ENCODE results near the gene PAK2. TPM values are rescaled to one million over a fixed set of nuclear protein-coding genes. Genes with fewer than 3 reads are reported as not detected.

Gene PAK2
- polyA plus RNA-seq: 46.2 TPM
- long read RNA-seq, donor 1, full-length matches to known transcripts: 2 of 2 reads
- long read RNA-seq, donor 1, partial matches to known transcripts: 0 of 2 reads
- long read RNA-seq, donor 1, other reads (novel, unspliced or antisense): 0 of 2 reads
- long read RNA-seq, donor 2, full-length matches to known transcripts: 11 of 30 reads
- long read RNA-seq, donor 2, partial matches to known transcripts: 19 of 30 reads
- long read RNA-seq, donor 2, other reads (novel, unspliced or antisense): 0 of 30 reads
- long read RNA-seq, donor 3: 0 reads
- long read RNA-seq, donor 4: 0 reads
- long read RNA-seq, donor 5, full-length matches to known transcripts: 3 of 3 reads
- long read RNA-seq, donor 5, partial matches to known transcripts: 0 of 3 reads
- long read RNA-seq, donor 5, other reads (novel, unspliced or antisense): 0 of 3 reads
- long read RNA-seq, donor 6, full-length matches to known transcripts: 11 of 93 reads
- long read RNA-seq, donor 6, partial matches to known transcripts: 82 of 93 reads
- long read RNA-seq, donor 6, other reads (novel, unspliced or antisense): 0 of 93 reads
- long read RNA-seq, donor 7, full-length matches to known transcripts: 4 of 4 reads
- long read RNA-seq, donor 7, partial matches to known transcripts: 0 of 4 reads
- long read RNA-seq, donor 7, other reads (novel, unspliced or antisense): 0 of 4 reads
- long read RNA-seq, donor 8, full-length matches to known transcripts: 4 of 17 reads
- long read RNA-seq, donor 8, partial matches to known transcripts: 13 of 17 reads
- long read RNA-seq, donor 8, other reads (novel, unspliced or antisense): 0 of 17 reads
- long read RNA-seq, donor 9, full-length matches to known transcripts: 4 of 4 reads
- long read RNA-seq, donor 9, partial matches to known transcripts: 0 of 4 reads
- long read RNA-seq, donor 9, other reads (novel, unspliced or antisense): 0 of 4 reads
- long read RNA-seq, donor 10, full-length matches to known transcripts: 11 of 11 reads
- long read RNA-seq, donor 10, partial matches to known transcripts: 0 of 11 reads
- long read RNA-seq, donor 10, other reads (novel, unspliced or antisense): 0 of 11 reads
- long read RNA-seq, donor 11, full-length matches to known transcripts: 7 of 7 reads
- long read RNA-seq, donor 11, partial matches to known transcripts: 0 of 7 reads
- long read RNA-seq, donor 11, other reads (novel, unspliced or antisense): 0 of 7 reads

GRCh38 chr3:196739671-196740480 lies at the start of gene PAK2:
Gene PAK2, plus strand, starts transcription at chr3:196739857. Its CDS starts 42,790 bp downstream, at chr3:196782647.
- H3K27me3 ChIP-seq (ENCODE audit: control insufficient read depth, insufficient read depth, low read length): no peaks in the 10 kb centered on the region
- H3K36me3 ChIP-seq (ENCODE audit: control insufficient read depth, insufficient read depth, low read length): no peaks in the 10 kb centered on the region
- H3K4me1 ChIP-seq (ENCODE audit: control insufficient read depth, insufficient read depth, low read length): peaks cover 7% of the 10 kb centered on the region
- peak within 1 kb of the TSS; percentile 76 for H3K27ac ChIP-seq (ENCODE audit: low read length)
- peak within 1 kb of the TSS; percentile 51 for H3K4me3 ChIP-seq (ENCODE audit: low read length)
- peak; percentile 85 to 93 for DNase-seq
- H3K9me3 ChIP-seq (ENCODE audit: control insufficient read depth, low read depth, low read length): peaks cover 5% of the 10 kb centered on the region
- WGBS (ENCODE audit: insufficient coverage, low lambda C conversion rate): no CpG with 5 or more reads among the region's 86 CpGs

GRCh38 chr3:196689941-196690660 lies 49.6 kb upstream of the PAK2 start:
- WGBS (ENCODE audit: insufficient coverage, low lambda C conversion rate): no CpG with 5 or more reads among the region's 17 CpGs
- DNase-seq: no peak
- Histone ChIP-seq H3K4me3 (ENCODE audit: low read length) (no peak overlapping the region), H3K4me1 (ENCODE audit: control insufficient read depth, insufficient read depth, low read length) (no peaks in the 10 kb centered on the region), H3K27ac (ENCODE audit: low read length) (no peak overlapping the region), H3K36me3 (ENCODE audit: control insufficient read depth, insufficient read depth, low read length) (no peaks in the 10 kb centered on the region), H3K27me3 (ENCODE audit: control insufficient read depth, insufficient read depth, low read length) (peaks cover 3% of the 10 kb centered on the region), H3K9me3 (ENCODE audit: control insufficient read depth, low read depth, low read length) (peaks cover 4% of the 10 kb centered on the region)

DNA sequence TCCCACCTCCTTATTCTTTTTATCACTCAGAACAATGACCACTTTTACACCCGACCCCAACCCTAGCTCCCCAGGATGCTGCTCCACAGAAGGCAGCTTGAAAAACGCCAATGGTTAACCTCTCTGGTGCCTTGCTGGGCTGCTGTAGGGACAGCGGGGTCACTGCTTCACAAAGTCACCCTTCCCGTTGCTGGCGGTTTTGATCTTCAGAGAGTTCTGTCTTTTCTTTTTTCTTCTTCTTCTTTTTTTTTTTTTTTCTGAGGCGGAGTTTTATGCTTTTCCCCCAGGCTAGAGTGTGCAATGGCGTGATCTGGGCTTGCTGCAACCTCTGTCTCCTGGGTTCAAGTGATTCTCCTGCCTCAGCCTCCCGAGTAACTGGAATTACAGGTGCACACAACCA lies 48.3 kb upstream of the PAK2 start:
- H3K27me3 ChIP-seq (ENCODE audit: control insufficient read depth, insufficient read depth, low read length): peaks cover 3% of the 10 kb centered on the region
- H3K36me3 ChIP-seq (ENCODE audit: control insufficient read depth, insufficient read depth, low read length): no peaks in the 10 kb centered on the region
- no CpG with 5 or more reads among the region's 8 CpGs for WGBS (ENCODE audit: insufficient coverage, low lambda C conversion rate)
- H3K27ac ChIP-seq (ENCODE audit: low read length): no peak overlapping the region
- H3K9me3 ChIP-seq (ENCODE audit: control insufficient read depth, low read depth, low read length): peaks cover 5% of the 10 kb centered on the region
- H3K4me3 ChIP-seq (ENCODE audit: low read length): no peak overlapping the region
- no peaks in the 10 kb centered on the region for H3K4me1 ChIP-seq (ENCODE audit: control insufficient read depth, insufficient read depth, low read length)
- DNase-seq: no peak

DNA sequence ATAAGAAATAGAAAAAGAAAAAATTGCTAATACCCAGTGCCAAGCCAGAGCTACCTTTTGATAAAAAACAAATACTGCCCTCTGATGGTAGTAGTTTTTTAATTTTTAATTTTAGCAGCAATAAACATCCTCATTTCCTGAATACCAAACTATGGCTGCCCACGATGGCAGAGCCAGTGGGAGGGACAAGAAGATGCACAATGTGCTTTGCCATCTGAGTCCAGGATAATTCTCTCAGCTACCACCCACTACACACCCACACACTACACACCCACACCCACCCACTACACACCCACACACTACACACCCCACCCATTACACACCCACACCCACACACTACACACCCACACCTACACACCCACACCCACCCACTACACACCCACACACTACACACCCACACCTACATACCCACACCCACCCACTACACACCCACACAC lies 45.4 kb upstream of the PAK2 start:
- WGBS (ENCODE audit: insufficient coverage, low lambda C conversion rate): no CpG with 5 or more reads among the region's 1 CpG
- peaks cover 5% of the 10 kb centered on the region for H3K9me3 ChIP-seq (ENCODE audit: control insufficient read depth, low read depth, low read length)
- H3K36me3 ChIP-seq (ENCODE audit: control insufficient read depth, insufficient read depth, low read length): no peaks in the 10 kb centered on the region
- no peak overlapping the region for H3K4me3 ChIP-seq (ENCODE audit: low read length)
- no peak for DNase-seq
- no peak overlapping the region for H3K27ac ChIP-seq (ENCODE audit: low read length)
- H3K27me3 ChIP-seq (ENCODE audit: control insufficient read depth, insufficient read depth, low read length): peaks cover 3% of the 10 kb centered on the region
- H3K4me1 ChIP-seq (ENCODE audit: control insufficient read depth, insufficient read depth, low read length): no peaks in the 10 kb centered on the region

DNA sequence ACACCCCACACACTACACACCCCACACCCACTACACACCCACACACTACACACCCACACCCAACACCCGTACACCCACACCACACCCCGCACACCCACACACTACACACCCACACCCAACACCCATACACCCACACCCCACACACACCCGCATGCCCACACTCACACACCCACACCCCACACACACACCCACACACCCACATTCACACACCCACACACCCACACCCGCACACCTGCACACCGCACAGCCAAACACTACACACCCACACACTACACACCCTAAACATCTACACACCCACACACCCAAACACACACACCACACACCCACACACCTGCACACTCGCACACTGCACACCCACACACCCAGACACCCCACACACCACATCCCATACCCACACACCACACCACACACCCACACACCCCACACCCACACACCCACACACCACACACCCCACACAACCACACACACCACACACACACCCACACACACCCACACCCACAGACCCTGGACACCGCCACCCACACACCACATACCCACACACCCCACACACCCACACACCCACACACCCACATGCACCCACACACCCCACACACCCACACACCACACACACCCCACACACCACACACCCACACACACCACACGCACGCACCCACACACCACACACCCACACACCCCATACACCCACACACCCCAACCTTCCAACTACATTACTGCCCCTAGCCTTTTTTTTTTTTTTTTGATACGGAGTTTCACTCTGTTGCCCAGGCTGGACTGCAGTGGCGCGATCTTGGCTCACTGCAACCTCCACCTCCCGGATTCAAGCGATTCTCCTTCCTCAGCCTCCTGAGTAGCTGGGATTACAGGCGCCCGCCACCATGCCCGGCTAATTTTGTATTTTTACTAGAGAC lies 44.5 kb upstream of the PAK2 start:
- H3K4me3 ChIP-seq (ENCODE audit: low read length): no peak overlapping the region
- no peaks in the 10 kb centered on the region for H3K4me1 ChIP-seq (ENCODE audit: control insufficient read depth, insufficient read depth, low read length)
- H3K36me3 ChIP-seq (ENCODE audit: control insufficient read depth, insufficient read depth, low read length): no peaks in the 10 kb centered on the region
- no peak overlapping the region for H3K27ac ChIP-seq (ENCODE audit: low read length)
- peaks cover 3% of the 10 kb centered on the region for H3K27me3 ChIP-seq (ENCODE audit: control insufficient read depth, insufficient read depth, low read length)
- DNase-seq: no peak
- H3K9me3 ChIP-seq (ENCODE audit: control insufficient read depth, low read depth, low read length): peaks cover 5% of the 10 kb centered on the region
- no CpG with 5 or more reads among the region's 17 CpGs for WGBS (ENCODE audit: insufficient coverage, low lambda C conversion rate)

GRCh38 chr3:196695849-196696226 lies 43.8 kb upstream of the PAK2 start:
- no peak for DNase-seq
- Histone ChIP-seq H3K27me3 (ENCODE audit: control insufficient read depth, insufficient read depth, low read length) (peaks cover 3% of the 10 kb centered on the region), H3K4me1 (ENCODE audit: control insufficient read depth, insufficient read depth, low read length) (no peaks in the 10 kb centered on the region), H3K27ac (ENCODE audit: low read length) (no peak overlapping the region), H3K9me3 (ENCODE audit: control insufficient read depth, low read depth, low read length) (peaks cover 5% of the 10 kb centered on the region), H3K4me3 (ENCODE audit: low read length) (no peak overlapping the region), H3K36me3 (ENCODE audit: control insufficient read depth, insufficient read depth, low read length) (no peaks in the 10 kb centered on the region)
- no CpG with 5 or more reads among the region's 5 CpGs for WGBS (ENCODE audit: insufficient coverage, low lambda C conversion rate)

DNA sequence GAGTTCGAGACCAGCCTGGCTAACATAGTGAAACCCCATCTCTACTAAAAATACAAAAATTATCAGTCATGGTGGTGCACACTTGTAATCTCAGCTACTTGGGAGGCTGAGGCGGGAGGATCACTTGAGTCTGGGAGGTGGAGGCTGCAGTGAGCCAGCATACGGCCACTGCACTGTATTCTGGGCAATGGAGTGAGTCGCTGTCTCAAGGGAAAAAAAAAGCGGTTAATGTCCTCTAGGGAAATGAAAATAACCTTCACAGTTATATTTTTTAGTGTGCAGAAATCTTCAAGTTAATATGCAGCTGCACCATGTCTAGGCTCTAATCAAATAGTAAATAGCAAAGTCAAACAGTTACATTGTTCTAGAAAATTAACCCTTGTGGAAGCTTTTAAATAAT lies 42.4 kb upstream of the PAK2 start:
- Histone ChIP-seq H3K27me3 (ENCODE audit: control insufficient read depth, insufficient read depth, low read length) (no peaks in the 10 kb centered on the region), H3K4me3 (ENCODE audit: low read length) (no peak overlapping the region), H3K27ac (ENCODE audit: low read length) (no peak overlapping the region), H3K36me3 (ENCODE audit: control insufficient read depth, insufficient read depth, low read length) (no peaks in the 10 kb centered on the region), H3K4me1 (ENCODE audit: control insufficient read depth, insufficient read depth, low read length) (no peaks in the 10 kb centered on the region), H3K9me3 (ENCODE audit: control insufficient read depth, low read depth, low read length) (peaks cover 5% of the 10 kb centered on the region)
- no CpG with 5 or more reads among the region's 5 CpGs for WGBS (ENCODE audit: insufficient coverage, low lambda C conversion rate)
- no peak for DNase-seq

DNA sequence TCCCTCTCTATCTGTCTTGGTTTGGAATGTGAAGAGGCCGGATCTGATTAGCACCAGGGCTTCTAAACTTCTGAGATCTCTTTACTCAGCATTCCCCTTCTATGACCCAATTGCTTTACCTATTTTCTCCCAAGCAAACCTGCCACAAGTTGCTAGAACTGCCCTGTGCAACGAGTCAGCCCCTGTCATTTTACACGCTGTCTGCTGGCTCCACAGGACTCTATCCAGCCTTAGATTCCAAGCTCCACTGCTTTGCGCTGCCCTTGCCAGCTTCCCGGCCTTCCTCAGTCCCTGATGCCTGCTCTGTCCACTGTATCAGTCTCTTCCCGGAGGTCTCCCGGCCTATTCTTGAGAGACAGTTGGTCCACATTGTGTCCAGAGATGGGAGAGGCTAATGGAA lies 39.9 kb upstream of the PAK2 start:
- H3K4me3 ChIP-seq (ENCODE audit: low read length): no peak overlapping the region
- DNase-seq: no peak
- no peaks in the 10 kb centered on the region for H3K27me3 ChIP-seq (ENCODE audit: control insufficient read depth, insufficient read depth, low read length)
- H3K9me3 ChIP-seq (ENCODE audit: control insufficient read depth, low read depth, low read length): peaks cover 5% of the 10 kb centered on the region
- no peak overlapping the region for H3K27ac ChIP-seq (ENCODE audit: low read length)
- no peaks in the 10 kb centered on the region for H3K36me3 ChIP-seq (ENCODE audit: control insufficient read depth, insufficient read depth, low read length)
- H3K4me1 ChIP-seq (ENCODE audit: control insufficient read depth, insufficient read depth, low read length): no peaks in the 10 kb centered on the region
- WGBS (ENCODE audit: insufficient coverage, low lambda C conversion rate): 90% methylated on average over 1 of the region's 7 CpGs
